RWPE2 (cell line): ENCODE data around the gene NAPSA.

ENCODE experiments used
- ATAC-seq: fragments of 200-7000 bp; cut with Tn5 transposase; 3 replicates; pipeline ENCODE4 v1.9.1; 2021; ENCODE audit warnings: low read depth
- DNase-seq: peaks from one replicate; pipeline ENCODE4 v3.0.0-alpha.2; 2020; ENCODE audit warnings: low spot score
- H3K27ac ChIP-seq: fragments of 450-650 bp; 2 replicates; pipeline ENCODE4 v1.5.1; 2017; ENCODE audit warnings: mild to moderate bottlenecking; ENCODE audit not compliant: poor library complexity, severe bottlenecking
- H3K27me3 ChIP-seq: fragments of 250-450 bp; sonication (Bioruptor Pico); 2 replicates; pipeline ENCODE4 v1.5.1; 2021; ENCODE audit warnings: mild to moderate bottlenecking, moderate library complexity; ENCODE audit not compliant: insufficient read depth, poor library complexity, severe bottlenecking
- H3K36me3 ChIP-seq: fragments of 250-450 bp; sonication (Bioruptor Pico); 2 replicates; pipeline ENCODE4 v1.5.1; 2020; ENCODE audit warnings: low read depth, mild to moderate bottlenecking, moderate library complexity
- H3K4me1 ChIP-seq: fragments of 250-450 bp; sonication (Bioruptor Pico); 2 replicates; pipeline ENCODE4 v1.5.1; 2021; ENCODE audit warnings: mild to moderate bottlenecking, moderate library complexity; ENCODE audit not compliant: insufficient read depth, poor library complexity, severe bottlenecking
- H3K4me3 ChIP-seq: fragments of 250-450 bp; sonication (Bioruptor Pico); 2 replicates; pipeline ENCODE4 v1.5.1; 2021; ENCODE audit warnings: mild to moderate bottlenecking, moderate library complexity; ENCODE audit not compliant: severe bottlenecking
- H3K9me3 ChIP-seq: fragments of 250-450 bp; sonication (Bioruptor Pico); 2 replicates; pipeline ENCODE4 v1.5.1; 2021; ENCODE audit warnings: mild to moderate bottlenecking, moderate library complexity; ENCODE audit not compliant: severe bottlenecking
- CTCF ChIP-seq: fragments of 450-650 bp; IDR thresholded peaks from one replicate; pipeline ENCODE4 v1.5.1; 2017; ENCODE audit warnings: mild to moderate bottlenecking, moderate library complexity; ENCODE audit not compliant: poor library complexity, severe bottlenecking

The NAPSA gene

DNA sequence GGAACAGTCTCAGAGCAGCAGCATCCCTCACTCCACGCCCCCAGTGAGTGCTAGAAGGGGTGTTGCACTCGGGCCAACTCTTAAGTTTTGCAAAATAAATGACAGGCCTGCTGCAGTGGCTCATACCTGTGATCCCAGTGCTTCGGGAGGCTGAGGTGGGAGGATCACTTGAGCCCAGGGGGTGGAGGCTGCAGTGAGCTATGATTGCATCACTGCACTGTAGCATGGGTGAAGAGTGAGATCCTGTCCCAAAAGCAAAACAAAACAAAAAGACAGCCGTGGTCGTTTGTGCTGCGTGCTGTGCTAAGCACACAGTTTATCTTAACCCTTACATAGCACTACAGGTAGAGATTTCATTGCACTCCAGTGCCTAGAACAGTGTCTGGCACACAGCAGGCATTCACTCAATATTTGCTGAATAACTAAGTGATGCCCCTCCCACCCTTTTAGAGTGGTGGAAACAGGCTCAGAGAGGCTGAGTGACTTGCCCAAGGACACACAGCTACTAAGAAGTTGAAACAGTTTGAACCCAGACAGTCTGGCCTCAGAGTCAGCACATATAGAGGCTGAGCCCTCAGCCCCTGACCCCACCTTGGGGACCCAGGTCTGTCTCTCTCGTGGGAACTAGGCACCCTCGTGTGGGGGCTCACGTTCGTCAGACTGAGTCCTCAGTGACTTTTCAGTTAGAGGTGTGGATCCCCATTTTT lies 54.5 kb downstream of the NAPSA start:
- TF ChIP-seq CTCF = no peak
- no peaks in the 10 kb centered on the region for H3K36me3 ChIP-seq
- H3K9me3 ChIP-seq = no peaks in the 10 kb centered on the region
- H3K4me1 ChIP-seq = no peaks in the 10 kb centered on the region
- no peak for ATAC-seq
- H3K4me3 ChIP-seq = no peak overlapping the region
- H3K27me3 ChIP-seq = peaks cover 50% of the 10 kb centered on the region
- no peak for DNase-seq
- H3K27ac ChIP-seq = no peak overlapping the region

DNA sequence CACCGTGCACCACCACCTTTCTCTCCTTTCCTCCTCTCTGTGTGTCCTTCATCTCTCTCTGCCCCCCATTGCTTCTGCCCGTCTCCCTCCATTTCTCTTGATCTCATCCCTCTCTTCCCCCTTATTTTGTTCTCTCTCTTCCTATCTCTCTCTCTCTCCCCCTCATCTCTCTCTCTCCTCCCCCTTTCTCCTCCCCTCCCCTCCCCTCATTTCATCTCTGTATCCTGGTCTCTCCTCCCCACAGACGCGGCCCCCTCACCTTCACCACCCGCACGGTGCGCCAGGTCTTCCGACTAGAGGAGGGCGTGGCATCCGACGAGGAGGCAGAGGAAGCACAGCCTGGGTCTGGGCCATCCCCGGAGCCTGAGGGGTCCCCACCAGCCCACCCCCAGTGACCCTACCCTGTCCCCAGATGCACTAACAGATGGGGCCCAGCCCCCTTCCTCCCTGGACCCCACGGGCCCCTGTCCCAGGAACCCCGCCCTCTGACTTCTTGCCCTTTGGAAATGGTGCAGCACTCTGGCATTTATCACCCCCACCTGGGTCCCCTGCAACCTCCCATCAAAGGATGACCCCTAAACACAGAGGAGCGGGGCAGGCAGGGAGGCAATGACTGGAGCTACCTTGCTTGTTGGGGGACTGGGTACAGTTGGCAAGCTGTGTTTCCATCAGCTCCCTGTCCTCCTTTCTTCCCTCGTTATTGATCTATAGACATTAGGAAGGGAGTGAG lies 55.9 kb downstream of the NAPSA start:
- Histone ChIP-seq H3K4me1 (no peaks in the 10 kb centered on the region), H3K4me3 (no peak overlapping the region), H3K9me3 (no peaks in the 10 kb centered on the region), H3K36me3 (no peaks in the 10 kb centered on the region), H3K27me3 (peaks cover 40% of the 10 kb centered on the region), H3K27ac (no peak overlapping the region)
- TF ChIP-seq CTCF = no peak
- DNase-seq (no peak), ATAC-seq (no peak)

GRCh38 chr19:50308991-50309390 lies 56.4 kb downstream of the NAPSA start:
- H3K27me3 ChIP-seq = peaks cover 34% of the 10 kb centered on the region
- H3K27ac ChIP-seq = no peak overlapping the region
- DNase-seq (no peak), ATAC-seq (no peak)
- no peaks in the 10 kb centered on the region for H3K9me3 ChIP-seq
- H3K4me3 ChIP-seq = no peak overlapping the region
- H3K4me1 ChIP-seq = no peaks in the 10 kb centered on the region
- no peaks in the 10 kb centered on the region for H3K36me3 ChIP-seq
- TF ChIP-seq CTCF = no peak
